Lung (tissue), 12 donors: Measurements from ENCODE around the gene SLC30A7. TPM values are rescaled to one million over a fixed set of nuclear protein-coding genes. Genes with fewer than 3 reads are reported as not detected.

ENCODE experiments used
- ATAC-seq: fragments of 200-7000 bp; cut with Tn5 transposase; one replicate; pipeline ENCODE4 v1.9.1; 2020; ENCODE audit warnings: moderate number of reproducible peaks; ENCODE audit not compliant: insufficient read depth, low FRiP score
- DNase-seq, 3 donors: peaks; one replicate each; pipeline ENCODE4 v3.0.0-alpha.2; 2013 to 2017
- H3K27ac ChIP-seq, 2 donors: one replicate each; pipeline ENCODE4 v1.5.1; 2013; ENCODE audit warnings: mild to moderate bottlenecking in 2 of 2, moderate library complexity in 2 of 2, control low read depth in 1 of 2, inconsistent platforms in 1 of 2, low read depth in 1 of 2, low read length in 1 of 2
- H3K27me3 ChIP-seq, 3 donors: one replicate each; pipeline ENCODE4 v1.5.1; 2013; ENCODE audit warnings: low read length in 2 of 3; ENCODE audit not compliant: control insufficient read depth in 3 of 3, insufficient read depth in 3 of 3
- H3K36me3 ChIP-seq, 4 donors: one replicate each; pipeline ENCODE4 v1.5.1; 2013; ENCODE audit warnings: low read length in 4 of 4, mild to moderate bottlenecking in 1 of 4, moderate library complexity in 1 of 4; ENCODE audit not compliant: control insufficient read depth in 4 of 4, insufficient read depth in 4 of 4
- H3K4me1 ChIP-seq, 5 donors: one replicate each; pipeline ENCODE4 v1.5.1; 2013; ENCODE audit warnings: low read length in 5 of 5, mild to moderate bottlenecking in 2 of 5, moderate library complexity in 1 of 5; ENCODE audit not compliant: control insufficient read depth in 5 of 5, insufficient read depth in 5 of 5
- H3K4me3 ChIP-seq: one replicate; pipeline ENCODE4 v1.5.1; 2013; ENCODE audit warnings: mild to moderate bottlenecking, control low read depth, moderate library complexity
- H3K9ac ChIP-seq, 2 donors: one replicate each; pipeline ENCODE4 v1.5.1; 2013; ENCODE audit warnings: low read length in 2 of 2, control low read depth in 1 of 2; ENCODE audit not compliant: insufficient read depth in 1 of 2
- H3K9me3 ChIP-seq, 4 donors: one replicate each; pipeline ENCODE4 v1.5.1; 2013; ENCODE audit warnings: low read length in 3 of 4, mild to moderate bottlenecking in 1 of 4, moderate library complexity in 1 of 4; ENCODE audit not compliant: control insufficient read depth in 4 of 4, insufficient read depth in 3 of 4
- WGBS, 2 donors: extraction: QIAGEN DNeasy Blood & Tissue Kit; methylation state at CpG; one replicate each; pipeline ENCODE4 v1.1.7; 2013; 5-methylcytosine and 5-hydroxymethylcytosine counted together
- polyA plus RNA-seq, 2 donors: library from polyadenylated mRNA; stranded (reverse); fragments of 200-250 nt; gene quantifications; one replicate each; pipeline ENCODE4 v1.2.1, GENCODE V29; 2013
- total RNA-seq, 2 donors: library from RNA; depleted of rRNA in 1 of 2; stranded (reverse); fragments of >200 nt in 1 of 2; gene quantifications; one replicate each; pipeline ENCODE4 v1.2.1, GENCODE V29; 2014 to 2021
- TF ChIP-seq, protein P1 (sequence below): IDR thresholded peaks from 2 replicates; pipeline ENCODE4 v1.5.1; 2012; ENCODE audit warnings: mild to moderate bottlenecking; ENCODE audit errors: control extremely low read depth, extremely low read depth
- donor health status: control.
- donor health status: control.
- donor health status: Bipolar disorder and iron deficiency.
- donor health status: healthy.
- donor health status: DM: yes; HTN: yes; CAD: no.

Gene SLC30A7
- total and polyA plus RNA-seq, 4 donors, result 7.6 to 33.9 (median 19.6) TPM

DNA sequence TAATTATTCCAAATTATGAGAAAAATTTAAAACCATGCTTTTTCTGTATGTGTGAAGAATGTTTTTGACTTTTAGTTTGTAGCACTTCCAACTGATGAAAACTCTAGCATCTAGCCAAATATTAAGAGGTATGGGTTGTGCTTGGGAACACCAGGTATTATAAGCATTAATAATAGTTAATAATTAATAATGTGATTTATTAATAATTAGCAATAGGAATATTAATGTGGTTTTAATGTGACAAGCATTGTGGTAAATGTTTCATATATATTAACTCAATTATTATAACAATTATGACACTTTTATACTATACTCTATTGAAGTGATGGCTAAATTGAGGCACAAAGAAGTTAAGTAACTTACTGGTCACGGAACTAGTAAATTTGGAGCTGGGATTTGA lies 7.9 kb downstream of the SLC30A7 start:
- Histone ChIP-seq H3K9ac (no peak overlapping the region), H3K27ac (no peak overlapping the region), H3K27me3 (no peaks in the 10 kb centered on the region), H3K9me3 (peaks cover 0 to 3% (median 2%) of the 10 kb centered on the region in 4 donors), H3K36me3 (peaks cover 10 to 30% (median 26%) of the 10 kb centered on the region in 4 donors), H3K4me3 (no peak overlapping the region), H3K4me1 (peaks cover 0 to 3% (median 0%) of the 10 kb centered on the region in 5 donors)
- TF ChIP-seq, protein P1, sequence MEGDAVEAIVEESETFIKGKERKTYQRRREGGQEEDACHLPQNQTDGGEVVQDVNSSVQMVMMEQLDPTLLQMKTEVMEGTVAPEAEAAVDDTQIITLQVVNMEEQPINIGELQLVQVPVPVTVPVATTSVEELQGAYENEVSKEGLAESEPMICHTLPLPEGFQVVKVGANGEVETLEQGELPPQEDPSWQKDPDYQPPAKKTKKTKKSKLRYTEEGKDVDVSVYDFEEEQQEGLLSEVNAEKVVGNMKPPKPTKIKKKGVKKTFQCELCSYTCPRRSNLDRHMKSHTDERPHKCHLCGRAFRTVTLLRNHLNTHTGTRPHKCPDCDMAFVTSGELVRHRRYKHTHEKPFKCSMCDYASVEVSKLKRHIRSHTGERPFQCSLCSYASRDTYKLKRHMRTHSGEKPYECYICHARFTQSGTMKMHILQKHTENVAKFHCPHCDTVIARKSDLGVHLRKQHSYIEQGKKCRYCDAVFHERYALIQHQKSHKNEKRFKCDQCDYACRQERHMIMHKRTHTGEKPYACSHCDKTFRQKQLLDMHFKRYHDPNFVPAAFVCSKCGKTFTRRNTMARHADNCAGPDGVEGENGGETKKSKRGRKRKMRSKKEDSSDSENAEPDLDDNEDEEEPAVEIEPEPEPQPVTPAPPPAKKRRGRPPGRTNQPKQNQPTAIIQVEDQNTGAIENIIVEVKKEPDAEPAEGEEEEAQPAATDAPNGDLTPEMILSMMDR, result no peak
- ATAC-seq (no peak), DNase-seq (no peak)
- whole genome bisulfite sequencing, 2 donors, result 100% methylated on average over 1 of the region's 1 CpG

- ATAC-seq, result no peak
- H3K4me3 ChIP-seq, result no peak overlapping the region
- H3K36me3 ChIP-seq, result peaks cover 9 to 37% (median 31%) of the 10 kb centered on the region in 4 donors
- H3K4me1 ChIP-seq, result peaks cover 0 to 3% (median 0%) of the 10 kb centered on the region in 5 donors
- TF ChIP-seq, protein P1, result no peak
- no peak for DNase-seq
- WGBS, 2 donors, result 98% methylated on average over 2 of the region's 2 CpGs
- peaks cover 0 to 3% (median 2%) of the 10 kb centered on the region in 4 donors for H3K9me3 ChIP-seq
- no peak overlapping the region for H3K9ac ChIP-seq
- no peak overlapping the region for H3K27ac ChIP-seq
- no peaks in the 10 kb centered on the region for H3K27me3 ChIP-seq
Measured at GRCh38 chr1:100904528-100904927, 8.6 kb downstream of the SLC30A7 start.

GRCh38 chr1:100905181-100905580 lies 9.3 kb downstream of the SLC30A7 start:
- TF ChIP-seq, protein P1, result no peak
- Histone ChIP-seq H3K36me3 (peaks cover 8 to 35% (median 31%) of the 10 kb centered on the region in 4 donors), H3K9ac (no peak overlapping the region), H3K27me3 (no peaks in the 10 kb centered on the region), H3K9me3 (peaks cover 0 to 3% (median 2%) of the 10 kb centered on the region in 4 donors), H3K4me3 (no peak overlapping the region), H3K4me1 (peaks cover 0 to 3% (median 0%) of the 10 kb centered on the region in 5 donors), H3K27ac (no peak overlapping the region)
- DNase-seq, result no peak
- WGBS, 2 donors, result 95 to 97% methylated on average over 3 of the region's 3 CpGs
- no peak for ATAC-seq

- Histone ChIP-seq H3K9me3 (peaks cover 0 to 3% (median 2%) of the 10 kb centered on the region in 4 donors), H3K27me3 (no peaks in the 10 kb centered on the region), H3K4me1 (peaks cover 0 to 3% (median 0%) of the 10 kb centered on the region in 5 donors), H3K36me3 (peaks cover 10 to 38% (median 33%) of the 10 kb centered on the region in 4 donors), H3K9ac (no peak overlapping the region), H3K4me3 (no peak overlapping the region), H3K27ac (no peak overlapping the region)
- no peak for ATAC-seq
- TF ChIP-seq, protein P1, result no peak
- 94 to 100% methylated on average over 1 of the region's 1 CpG for WGBS, 2 donors
- no peak for DNase-seq
Measured at GRCh38 chr1:100907887-100908286, 12.0 kb downstream of the SLC30A7 start.
